ENCODE results near the gene TMEM132A.
A peak's percentile ranks its signal among the peaks of the same experiment; 100 is the strongest.
"Not testable (repeated sequence)": the region's sequence is repeated elsewhere in the genome, so short reads cannot be mapped to it uniquely, and the experiment has no call there.

TMEM132A gene

GRCh38 chr11:60954421-60954820 is 30.2 kb downstream of the TMEM132A start:
- Mint-ChIP-seq H3K4me1 (ENCODE audit: low read depth) (peaks cover 58% of the 10 kb centered on the region), H3K9me3 (no peaks in the 10 kb centered on the region), H3K36me3 (ENCODE audit: low read depth) (peaks cover 30% of the 10 kb centered on the region), H3K27me3 (peaks cover 18% of the 10 kb centered on the region), H3K27ac (peak overlapping the region; percentile 99), H3K4me3 (no peak overlapping the region)
- intact Hi-C loops (cut with micrococcal nuclease), result loop anchor here (5.0 kb wide), 2 partner anchors 42 to 173 kb away; partner anchors contain the start of gene TMEM109

GRCh38 chr11:60955571-60955970 is 31.3 kb downstream of the TMEM132A start:
- Mint-ChIP-seq H3K27ac (peak overlapping the region; percentile 99), H3K4me1 (ENCODE audit: low read depth) (peaks cover 58% of the 10 kb centered on the region), H3K27me3 (peaks cover 30% of the 10 kb centered on the region), H3K36me3 (ENCODE audit: low read depth) (peaks cover 18% of the 10 kb centered on the region), H3K9me3 (no peaks in the 10 kb centered on the region), H3K4me3 (no peak overlapping the region)
- intact Hi-C loops (cut with micrococcal nuclease), result no loop called here

GRCh38 chr11:60957188-60957587 is 32.9 kb downstream of the TMEM132A start:
- no peaks in the 10 kb centered on the region for H3K9me3 Mint-ChIP-seq
- H3K27ac Mint-ChIP-seq, result peak overlapping the region; percentile 37
- H3K36me3 Mint-ChIP-seq (ENCODE audit: low read depth), result peaks cover 3% of the 10 kb centered on the region
- intact Hi-C loops (cut with micrococcal nuclease), result no loop called here
- H3K4me3 Mint-ChIP-seq, result no peak overlapping the region
- H3K4me1 Mint-ChIP-seq (ENCODE audit: low read depth), result peaks cover 56% of the 10 kb centered on the region
- peaks cover 36% of the 10 kb centered on the region for H3K27me3 Mint-ChIP-seq

DNA sequence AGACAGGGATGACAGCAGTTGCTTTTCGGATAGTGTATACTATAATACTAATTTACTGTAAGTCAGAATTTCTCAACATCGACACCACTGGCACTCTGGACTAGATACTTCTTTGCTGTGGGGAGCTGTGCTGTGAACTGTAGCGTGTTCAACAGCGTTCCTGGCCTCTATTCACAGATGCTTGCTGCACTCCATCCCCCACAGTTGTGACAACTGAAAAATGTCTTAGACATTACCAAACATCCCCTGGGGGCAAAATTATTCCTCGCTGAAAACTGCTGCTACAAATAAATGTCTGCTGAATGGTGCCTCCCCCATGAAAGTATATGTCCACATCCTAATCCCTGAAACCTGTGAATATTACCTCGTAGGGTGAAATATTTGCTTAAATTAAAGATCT is 35.2 kb downstream of the TMEM132A start:
- Mint-ChIP-seq H3K27me3 (peaks cover 36% of the 10 kb centered on the region), H3K9me3 (no peaks in the 10 kb centered on the region)
- intact Hi-C loops (cut with micrococcal nuclease), result no loop called here

GRCh38 chr11:60960405-60960804 is 36.1 kb downstream of the TMEM132A start:
- peaks cover 36% of the 10 kb centered on the region for H3K27me3 Mint-ChIP-seq
- H3K27ac Mint-ChIP-seq, result no peak overlapping the region
- no peak overlapping the region for H3K4me3 Mint-ChIP-seq
- H3K36me3 Mint-ChIP-seq (ENCODE audit: low read depth), result no peaks in the 10 kb centered on the region
- H3K4me1 Mint-ChIP-seq (ENCODE audit: low read depth), result peaks cover 30% of the 10 kb centered on the region
- no peaks in the 10 kb centered on the region for H3K9me3 Mint-ChIP-seq
- intact Hi-C loops (cut with micrococcal nuclease), result no loop called here

More for the DNA sequence above, 35.2 kb downstream of the TMEM132A start:
- no peak overlapping the region for H3K4me3 Mint-ChIP-seq
- H3K27ac Mint-ChIP-seq, result no peak overlapping the region
- H3K4me1 Mint-ChIP-seq (ENCODE audit: low read depth), result peaks cover 34% of the 10 kb centered on the region
- no peaks in the 10 kb centered on the region for H3K36me3 Mint-ChIP-seq (ENCODE audit: low read depth)

DNA sequence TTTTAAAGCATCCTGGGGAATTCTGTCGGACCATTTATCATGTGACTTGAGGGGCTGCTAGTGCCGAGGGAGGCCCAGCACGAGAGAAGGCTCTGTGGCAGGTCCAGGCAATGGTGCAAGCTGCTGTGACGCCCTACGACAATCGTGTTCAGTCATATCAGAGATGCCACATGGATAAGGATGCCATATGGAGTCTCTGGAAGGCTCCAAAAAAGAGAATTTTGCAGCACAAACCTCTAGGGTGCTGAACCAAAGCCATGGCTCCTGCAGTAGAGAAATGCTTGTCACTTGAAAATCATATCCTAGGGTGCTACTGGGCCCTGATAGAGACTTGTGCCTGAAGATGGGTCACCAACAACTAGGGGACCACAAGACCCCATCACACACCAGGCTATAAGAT is 40.5 kb downstream of the TMEM132A start:
- Mint-ChIP-seq H3K27ac (no peak overlapping the region), H3K9me3 (peaks cover 28% of the 10 kb centered on the region), H3K27me3 (peaks cover 19% of the 10 kb centered on the region), H3K4me3 (no peak overlapping the region), H3K4me1 (ENCODE audit: low read depth) (peaks cover 22% of the 10 kb centered on the region), H3K36me3 (ENCODE audit: low read depth) (peaks cover 12% of the 10 kb centered on the region)
- intact Hi-C loops (cut with micrococcal nuclease), result no loop called here

DNA sequence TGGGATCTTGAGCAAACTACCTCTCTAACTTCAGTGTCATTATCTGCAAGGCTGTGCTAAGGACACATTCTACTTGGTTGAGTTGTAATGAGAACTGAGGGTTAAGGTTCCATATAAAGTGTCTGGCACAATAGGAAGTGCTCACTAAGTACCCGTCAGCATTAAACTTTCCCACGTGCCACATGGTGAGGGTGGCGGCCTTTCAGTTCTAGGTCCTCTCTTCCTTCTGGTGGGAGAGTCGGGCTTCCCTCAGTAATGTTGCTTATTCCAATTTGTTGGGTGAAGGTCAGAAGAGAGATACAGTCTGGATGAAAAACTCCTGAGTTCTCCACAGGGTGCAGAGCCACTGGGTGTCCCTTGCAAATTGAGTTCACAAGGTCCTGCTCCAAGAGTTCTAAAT is 42.6 kb downstream of the TMEM132A start:
- Mint-ChIP-seq H3K27ac (peak overlapping the region; percentile 45), H3K4me1 (ENCODE audit: low read depth) (peaks cover 41% of the 10 kb centered on the region), H3K27me3 (peaks cover 21% of the 10 kb centered on the region), H3K36me3 (ENCODE audit: low read depth) (peaks cover 12% of the 10 kb centered on the region), H3K9me3 (peaks cover 28% of the 10 kb centered on the region), H3K4me3 (no peak overlapping the region)
- intact Hi-C loops (cut with micrococcal nuclease), result no loop called here

GRCh38 chr11:60968223-60968622 is 44.0 kb downstream of the TMEM132A start:
- H3K27me3 Mint-ChIP-seq, result peaks cover 33% of the 10 kb centered on the region
- peaks cover 12% of the 10 kb centered on the region for H3K36me3 Mint-ChIP-seq (ENCODE audit: low read depth)
- H3K4me1 Mint-ChIP-seq (ENCODE audit: low read depth), result peaks cover 41% of the 10 kb centered on the region
- no peak overlapping the region for H3K4me3 Mint-ChIP-seq
- peaks cover 28% of the 10 kb centered on the region for H3K9me3 Mint-ChIP-seq
- no peak overlapping the region for H3K27ac Mint-ChIP-seq
- intact Hi-C loops (cut with micrococcal nuclease), result no loop called here

DNA sequence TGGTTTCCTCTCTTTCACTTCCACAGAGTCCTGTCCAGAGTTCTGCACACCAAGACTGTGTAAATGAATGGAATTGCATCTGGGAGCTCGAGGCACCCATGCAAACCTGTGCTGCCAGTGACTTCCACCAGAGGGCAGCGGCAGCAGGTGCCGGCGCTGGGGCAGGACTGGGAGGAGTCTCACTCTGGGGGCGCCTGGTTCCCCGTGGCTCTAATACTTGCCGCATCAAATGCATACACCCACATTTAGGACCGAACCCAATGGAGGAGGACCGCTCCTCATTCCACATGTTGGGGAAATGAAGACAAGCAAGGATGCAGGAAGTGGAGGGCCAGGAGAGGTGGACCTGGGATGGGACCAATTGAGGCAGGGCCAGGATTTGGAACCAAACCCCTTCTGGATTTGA is 46.1 kb downstream of the TMEM132A start:
- intact Hi-C loops (cut with micrococcal nuclease), result loop anchor here (1.0 to 2.0 kb wide), 2 partner anchors 18 to 159 kb away; partner anchors contain the start of gene SLC15A3
- Mint-ChIP-seq H3K27ac (no peak overlapping the region), H3K9me3 (peaks cover 28% of the 10 kb centered on the region), H3K4me3 (no peak overlapping the region), H3K4me1 (ENCODE audit: low read depth) (peaks cover 48% of the 10 kb centered on the region), H3K36me3 (ENCODE audit: low read depth) (peaks cover 12% of the 10 kb centered on the region), H3K27me3 (peaks cover 36% of the 10 kb centered on the region)

DNA sequence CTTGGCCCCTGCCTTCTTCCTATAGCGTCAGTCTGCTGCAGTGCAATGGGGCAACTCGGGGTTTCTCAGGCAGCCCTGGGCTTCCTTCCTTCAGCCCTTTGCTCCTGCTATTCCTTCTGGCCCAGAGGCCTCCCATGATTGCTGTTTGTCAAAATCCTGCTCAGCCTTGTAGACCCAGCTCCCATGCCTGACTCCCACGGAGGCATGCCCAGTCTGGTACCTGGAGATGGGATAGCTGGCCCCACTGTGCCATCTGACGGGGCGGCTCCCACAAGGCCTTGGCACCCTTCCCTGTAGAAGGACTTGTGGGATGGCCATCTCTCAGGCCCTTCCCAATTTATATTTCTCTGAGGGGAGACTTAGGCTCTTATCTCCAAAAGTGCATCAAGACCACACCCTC is 46.6 kb downstream of the TMEM132A start:
- no peak overlapping the region for H3K4me3 Mint-ChIP-seq
- peaks cover 12% of the 10 kb centered on the region for H3K36me3 Mint-ChIP-seq (ENCODE audit: low read depth)
- H3K4me1 Mint-ChIP-seq (ENCODE audit: low read depth), result peaks cover 43% of the 10 kb centered on the region
- intact Hi-C loops (cut with micrococcal nuclease), result loop anchor here (1.0 to 2.0 kb wide), 2 partner anchors 18 to 158 kb away; partner anchors contain the start of gene SLC15A3
- H3K27ac Mint-ChIP-seq, result no peak overlapping the region
- peaks cover 34% of the 10 kb centered on the region for H3K27me3 Mint-ChIP-seq
- peaks cover 28% of the 10 kb centered on the region for H3K9me3 Mint-ChIP-seq

GRCh38 chr11:60971520-60971919 is 47.3 kb downstream of the TMEM132A start, which contains the start of gene CD6:
CD6 (plus strand) TSS chr11:60971680; CDS start chr11:60971866, 186 bp downstream.
- no peak within 1 kb of the TSS for H3K27ac Mint-ChIP-seq
- peaks cover 28% of the 10 kb centered on the region for H3K9me3 Mint-ChIP-seq
- intact Hi-C loops (cut with micrococcal nuclease), result loop anchor here (2.0 kb wide), 1 partner anchor 19 kb away; the partner anchor contains the start of gene SLC15A3
- peaks cover 34% of the 10 kb centered on the region for H3K27me3 Mint-ChIP-seq
- peaks cover 37% of the 10 kb centered on the region for H3K4me1 Mint-ChIP-seq (ENCODE audit: low read depth)
- peaks cover 12% of the 10 kb centered on the region for H3K36me3 Mint-ChIP-seq (ENCODE audit: low read depth)
- H3K4me3 Mint-ChIP-seq, result no peak within 1 kb of the TSS

DNA sequence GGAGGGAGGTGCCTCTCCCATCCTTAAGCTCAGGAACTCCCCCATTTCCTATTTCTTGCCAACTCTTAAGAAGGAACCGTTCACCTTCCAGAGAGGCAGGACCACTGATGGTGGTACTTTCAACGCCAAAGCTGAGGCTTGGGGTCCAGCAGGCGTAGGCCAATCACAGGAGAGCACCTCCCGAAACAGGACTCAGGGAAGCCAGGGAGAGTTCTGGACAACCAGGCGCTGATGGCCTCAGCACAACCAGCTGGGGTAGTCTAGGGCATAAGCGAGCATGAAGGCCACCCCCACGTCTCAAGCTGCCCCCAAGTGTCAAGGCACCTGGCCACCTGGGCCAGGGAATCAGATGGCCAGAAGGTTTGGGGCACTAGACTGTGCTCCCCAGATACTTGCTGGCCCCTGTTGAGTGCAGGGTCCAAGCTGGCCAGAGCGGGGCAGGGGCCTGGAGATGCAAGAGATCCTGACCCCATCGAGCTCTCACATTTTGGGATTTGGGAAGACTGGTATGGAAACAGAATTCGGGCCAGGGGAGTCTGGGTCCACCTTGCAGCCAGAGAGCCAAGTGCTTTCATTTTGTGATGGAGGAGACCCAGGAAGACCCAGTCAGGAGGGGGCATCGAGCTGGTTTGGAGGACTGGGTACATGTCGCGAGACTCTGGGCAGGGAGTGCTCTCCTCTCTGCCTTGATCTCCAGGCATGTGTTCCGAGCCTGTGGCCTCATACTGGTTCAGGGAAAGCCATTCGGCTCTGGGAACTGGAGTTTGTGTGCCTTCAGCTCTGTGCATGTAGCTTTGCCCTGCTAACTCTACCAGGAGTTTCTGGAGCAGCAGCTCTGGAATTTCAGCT is 48.1 kb downstream of the TMEM132A start:
- Mint-ChIP-seq H3K27ac (no peak overlapping the region), H3K4me1 (ENCODE audit: low read depth) (peaks cover 30% of the 10 kb centered on the region), H3K4me3 (no peak overlapping the region), H3K27me3 (peaks cover 34% of the 10 kb centered on the region), H3K9me3 (peaks cover 23% of the 10 kb centered on the region), H3K36me3 (ENCODE audit: low read depth) (peaks cover 8% of the 10 kb centered on the region)
- intact Hi-C loops (cut with micrococcal nuclease), result no loop called here

GRCh38 chr11:60973699-60974098 is 49.4 kb downstream of the TMEM132A start:
- no peaks in the 10 kb centered on the region for H3K36me3 Mint-ChIP-seq (ENCODE audit: low read depth)
- no peak overlapping the region for H3K4me3 Mint-ChIP-seq
- H3K27ac Mint-ChIP-seq, result no peak overlapping the region
- intact Hi-C loops (cut with micrococcal nuclease), result no loop called here
- H3K27me3 Mint-ChIP-seq, result peaks cover 32% of the 10 kb centered on the region
- H3K9me3 Mint-ChIP-seq, result peaks cover 11% of the 10 kb centered on the region
- peaks cover 39% of the 10 kb centered on the region for H3K4me1 Mint-ChIP-seq (ENCODE audit: low read depth)

- H3K36me3 Mint-ChIP-seq (ENCODE audit: low read depth); H3K4me3 Mint-ChIP-seq; H3K9me3 Mint-ChIP-seq; H3K27ac Mint-ChIP-seq; intact Hi-C loops (cut with micrococcal nuclease): not testable (repeated sequence)
- Mint-ChIP-seq H3K27me3 (peaks cover 32% of the 10 kb centered on the region), H3K4me1 (ENCODE audit: low read depth) (peaks cover 45% of the 10 kb centered on the region)
These were observed 50.1 kb downstream of the TMEM132A start for GRCh38 chr11:60974316-60974715.
